ENCODE results near the gene LEO1.

LEO1 gene

GRCh38 chr15:51924156-51925068 lies 47.2 kb downstream of the LEO1 start:
- DNase-seq, result peak; percentile 70

- DNase-seq, result no peak
These were observed 54.1 kb downstream of the LEO1 start for GRCh38 chr15:51917493-51917892.

- DNase-seq, result no peak
These were observed 59.0 kb downstream of the LEO1 start for GRCh38 chr15:51912528-51912927.

- no peak for DNase-seq
These were observed 62.0 kb downstream of the LEO1 start for GRCh38 chr15:51909584-51909983.

GRCh38 chr15:51908316-51908715 lies 63.3 kb downstream of the LEO1 start:
- DNase-seq, result no peak

- DNase-seq, result no peak
These were observed 64.3 kb downstream of the LEO1 start for GRCh38 chr15:51907136-51907862.

GRCh38 chr15:51904931-51905330 lies 66.6 kb downstream of the LEO1 start:
- DNase-seq, result no peak

GRCh38 chr15:51904421-51904820 lies 67.2 kb downstream of the LEO1 start:
- no peak for DNase-seq

GRCh38 chr15:51889486-51889885 lies 82.1 kb downstream of the LEO1 start:
- DNase-seq, result no peak

- peak; percentile 4 for DNase-seq
These were observed 82.9 kb downstream of the LEO1 start for GRCh38 chr15:51888593-51889195.
